Pancreas (tissue), 10 donors: ENCODE measurements around the gene DHPS. TPM values are rescaled to one million over a fixed set of nuclear protein-coding genes. Genes with fewer than 3 reads are reported as not detected.
A peak's percentile ranks its signal among the peaks of the same experiment; 100 is the strongest.

ENCODE experiments used
- ATAC-seq, 4 donors: fragments of 200-7000 bp; cut with Tn5 transposase; one replicate each; pipeline versions ENCODE4 v1.8.0 to v1.9.1; 2020; ENCODE audit warnings: mild to moderate bottlenecking in 4 of 4, moderate library complexity in 4 of 4
- DNase-seq, 6 donors: peaks; one replicate each; pipeline ENCODE4 v3.0.0-alpha.2; 2020
- FAIRE-seq: peaks from 2 replicates; lab custom pipeline; 2012; peaks lifted over from hg19 to GRCh38; lab: Jason Lieb, UNC
- H3K27ac ChIP-seq, 4 donors: fragments of 200-600 bp; sonication (generic); 1 replicate in 3 of 4; 2 replicates in 1 of 4; pipeline versions ENCODE4 v1.5.0 to v1.8.0; 2020
- H3K27me3 ChIP-seq, 4 donors: fragments of 200-600 bp; one replicate each; pipeline ENCODE4 v1.8.0; 2021
- H3K36me3 ChIP-seq, 3 donors: fragments of 200-600 bp; sonication (generic) in 1 of 3; one replicate each; pipeline versions ENCODE4 v1.5.0 to v1.8.0; 2020 to 2021
- H3K4me1 ChIP-seq, 3 donors: fragments of 200-600 bp; one replicate each; pipeline ENCODE4 v1.8.0; 2021
- H3K4me3 ChIP-seq, 4 donors: fragments of 200-600 bp; sonication (generic) in 2 of 4; one replicate each; pipeline versions ENCODE4 v1.5.0 to v1.8.0; 2020 to 2021
- H3K9me3 ChIP-seq, 4 donors: fragments of 200-600 bp; one replicate each; pipeline ENCODE4 v1.8.0; 2021
- CTCF ChIP-seq, 4 donors: fragments of 200-600 bp; sonication (generic) in 3 of 4; IDR thresholded peaks; one replicate each; pipeline versions ENCODE4 v1.5.0 to v1.8.0; 2021; ENCODE audit warnings: antibody characterized with exemption in 4 of 4
- whole genome bisulfite sequencing, 2 donors: extraction: QIAGEN DNeasy Blood & Tissue Kit; methylation state at CpG; one replicate each; pipeline ENCODE4 v1.1.7; 2013; 5-methylcytosine and 5-hydroxymethylcytosine counted together
- intact Hi-C, 3 donors: fragments of 100-400 bp; cut with DNase I; formaldehyde crosslinking; loops; one replicate each; pipeline versions ENCODE4 v1.11.1 to v1.14.2; 2022
- polyA plus RNA-seq, 2 donors: library from polyadenylated mRNA; stranded (reverse); fragments of 200-250 nt; gene quantifications; one replicate each; pipeline ENCODE4 v1.2.3, GENCODE V29; 2013
- total RNA-seq, 6 donors: library from RNA; stranded (reverse); fragmentation: NEBNext Ultra II Directional in 4 of 6; extraction: Animal tissue kit (Norgen Biotek cat#: 25700) in 4 of 6; gene quantifications; one replicate each; pipeline versions ENCODE4 v1.2.1 to v1.2.4, GENCODE V29; 2021 to 2023
- donor health status: healthy with polysubstance abuse.
- donor health status: DM: no; HTN: no; CAD: no; lungs with moderate emphysema.
- donor health status: DM: no; HTN: no; CAD: no.
- donor health status: control.
- donor health status: control.
- donor health status: Bipolar disorder and iron deficiency.
- donor health status: DM: yes; HTN: yes; CAD: no.
- donor health status: DM: no; HTN: no; CAD: no.
- donor health status: DM: no; HTN: no; CAD: no.
- donor health status: DM: yes; HTN: yes; CAD: no.

DHPS gene
- total RNA-seq (10 to 100 TPM; 36.0 to 53.2 (median 47.7) TPM), polyA plus RNA-seq (10 to 100 TPM; 78.8 to 85.7 TPM)

GRCh38 chr19:12681074-12681987, at the start of gene DHPS:
Gene DHPS (minus strand): TSS chr19:12681880. CDS start chr19:12681766, 114 bp downstream.
- H3K27ac ChIP-seq, result peak within 1 kb of the TSS; percentile 89 to 96 (median 94)
- H3K9me3 ChIP-seq, result no peaks in the 10 kb centered on the region
- peak within 1 kb of the TSS; percentile 71 to 95 (median 85) for H3K4me3 ChIP-seq
- TF ChIP-seq CTCF (IDR thresholded peaks at IDR 0.05), result no peak
- ATAC-seq (peak; percentile 91 to 95 (median 94)), DNase-seq (peak; percentile 85 to 95 (median 92)), FAIRE-seq (no peak)
- peaks cover 0 to 20% (median 14%) of the 10 kb centered on the region in 3 donors for H3K36me3 ChIP-seq
- 0% methylated on average over 68 of the region's 68 CpGs for WGBS, 2 donors
- no peaks in the 10 kb centered on the region for H3K27me3 ChIP-seq
- H3K4me1 ChIP-seq, result peaks cover 0 to 3% (median 2%) of the 10 kb centered on the region in 3 donors
- intact Hi-C loops, result no loop called here

GRCh38 chr19:12731337-12731736, 49.7 kb upstream of the DHPS start:
- Histone ChIP-seq H3K9me3 (no peaks in the 10 kb centered on the region), H3K27me3 (no peaks in the 10 kb centered on the region), H3K4me3 (no peak overlapping the region), H3K27ac (no peak overlapping the region), H3K4me1 (peaks cover 12 to 17% (median 14%) of the 10 kb centered on the region in 3 donors), H3K36me3 (peaks cover 0 to 20% (median 15%) of the 10 kb centered on the region in 3 donors)
- intact Hi-C loops, result no loop called here
- FAIRE-seq (no peak), ATAC-seq (no peak), DNase-seq (no peak)
- 93 to 94% methylated on average over 20 to 24 of the region's 24 CpGs for WGBS, 2 donors
- TF ChIP-seq CTCF (IDR thresholded peaks at IDR 0.05), result no peak

GRCh38 chr19:12730064-12730463, 48.4 kb upstream of the DHPS start:
- WGBS, 2 donors, result 90% methylated on average over 3 of the region's 3 CpGs
- no peak for ATAC-seq
- FAIRE-seq, result no peak

GRCh38 chr19:12727745-12728433, 46.2 kb upstream of the DHPS start:
- TF ChIP-seq CTCF (IDR thresholded peaks at IDR 0.05), result no peak
- H3K27ac ChIP-seq, result no peak overlapping the region
- 92 to 94% methylated on average over 9 of the region's 9 CpGs for WGBS, 2 donors
- DNase-seq (no peak), FAIRE-seq (no peak), ATAC-seq (no peak)
- H3K4me1 ChIP-seq, result peaks cover 8 to 19% (median 9%) of the 10 kb centered on the region in 3 donors
- intact Hi-C loops, result no loop called here
- peaks cover 0 to 20% (median 15%) of the 10 kb centered on the region in 3 donors for H3K36me3 ChIP-seq
- H3K4me3 ChIP-seq, result no peak overlapping the region
- H3K9me3 ChIP-seq, result no peaks in the 10 kb centered on the region
- no peaks in the 10 kb centered on the region for H3K27me3 ChIP-seq

More at GRCh38 chr19:12730064-12730463, 48.4 kb upstream of the DHPS start:
- no peak overlapping the region for H3K27ac ChIP-seq
- intact Hi-C loops, result no loop called here
- H3K4me3 ChIP-seq, result no peak overlapping the region
- H3K9me3 ChIP-seq, result no peaks in the 10 kb centered on the region
- no peak for DNase-seq
- no peaks in the 10 kb centered on the region for H3K27me3 ChIP-seq
- peaks cover 12 to 15% (median 14%) of the 10 kb centered on the region in 3 donors for H3K4me1 ChIP-seq
- TF ChIP-seq CTCF (IDR thresholded peaks at IDR 0.05), result no peak
- peaks cover 0 to 20% (median 15%) of the 10 kb centered on the region in 3 donors for H3K36me3 ChIP-seq
